Effector memory CD4-positive, alpha-beta T cell (primary cell): ENCODE measurements around the gene COBL.

Source experiments
- DNase-seq, 3 donors: peaks; one replicate each; pipeline ENCODE4 v3.0.0-alpha.2; 2020
- H3K27ac ChIP-seq: 2 replicates; pipeline ENCODE4 v1.7.0; 2013; ENCODE audit warnings: mild to moderate bottlenecking, low read length, moderate library complexity; ENCODE audit not compliant: insufficient read depth, poor library complexity, severe bottlenecking
- H3K27me3 ChIP-seq: replicated peaks from 2 replicates; pipeline ENCODE4 v1.7.0; 2013; ENCODE audit warnings: mild to moderate bottlenecking, low read length; ENCODE audit not compliant: insufficient read depth, control insufficient read depth, poor library complexity, severe bottlenecking
- H3K36me3 ChIP-seq: 2 replicates; pipeline ENCODE4 v1.7.0; 2013; ENCODE audit warnings: mild to moderate bottlenecking, low read length, moderate library complexity; ENCODE audit not compliant: control insufficient read depth, insufficient read depth
- H3K4me1 ChIP-seq: 2 replicates; pipeline ENCODE4 v1.7.0; 2013; ENCODE audit warnings: low read length, mild to moderate bottlenecking; ENCODE audit not compliant: control insufficient read depth, insufficient read depth, poor library complexity, severe bottlenecking
- H3K4me3 ChIP-seq: 2 replicates; pipeline ENCODE4 v1.7.0; 2013; ENCODE audit warnings: low read length, low read depth, mild to moderate bottlenecking; ENCODE audit not compliant: insufficient read depth, poor library complexity, severe bottlenecking
- H3K9me3 ChIP-seq: 2 replicates; pipeline ENCODE4 v1.7.0; 2013; ENCODE audit warnings: mild to moderate bottlenecking, low read length, moderate library complexity; ENCODE audit not compliant: control insufficient read depth

The COBL gene

GRCh38 chr7:51015581-51015980 is 301.0 kb downstream of the COBL start:
- Histone ChIP-seq H3K36me3 (no peaks in the 10 kb centered on the region), H3K9me3 (no peaks in the 10 kb centered on the region), H3K4me1 (no peaks in the 10 kb centered on the region), H3K4me3 (no peak overlapping the region), H3K27ac (no peak overlapping the region), H3K27me3 (no peaks in the 10 kb centered on the region)
- no peak for DNase-seq

DNA sequence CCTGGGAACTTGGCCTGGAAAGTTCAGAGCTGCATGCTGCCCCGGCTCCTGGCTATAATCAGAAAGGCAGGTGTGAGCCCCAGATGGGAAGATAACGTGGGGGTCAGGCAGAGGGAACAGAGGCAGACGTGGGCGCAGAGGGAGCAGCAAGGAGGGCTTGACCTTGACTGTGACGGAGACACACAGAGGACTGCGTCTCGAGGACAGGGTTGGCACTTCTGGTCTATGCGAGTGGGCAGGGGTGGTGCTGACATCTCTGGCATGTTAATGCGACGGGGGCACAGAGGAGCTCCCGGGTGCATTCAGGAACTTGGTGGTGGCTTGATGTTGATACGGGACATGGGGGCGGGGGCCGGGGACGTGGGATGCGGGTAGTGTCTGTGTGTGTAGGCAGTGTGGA is 301.8 kb downstream of the COBL start:
- H3K27me3 ChIP-seq, result no peaks in the 10 kb centered on the region
- H3K27ac ChIP-seq, result no peak overlapping the region
- no peak for DNase-seq
- no peaks in the 10 kb centered on the region for H3K9me3 ChIP-seq
- H3K4me1 ChIP-seq, result no peaks in the 10 kb centered on the region
- H3K36me3 ChIP-seq, result no peaks in the 10 kb centered on the region
- no peak overlapping the region for H3K4me3 ChIP-seq

DNA sequence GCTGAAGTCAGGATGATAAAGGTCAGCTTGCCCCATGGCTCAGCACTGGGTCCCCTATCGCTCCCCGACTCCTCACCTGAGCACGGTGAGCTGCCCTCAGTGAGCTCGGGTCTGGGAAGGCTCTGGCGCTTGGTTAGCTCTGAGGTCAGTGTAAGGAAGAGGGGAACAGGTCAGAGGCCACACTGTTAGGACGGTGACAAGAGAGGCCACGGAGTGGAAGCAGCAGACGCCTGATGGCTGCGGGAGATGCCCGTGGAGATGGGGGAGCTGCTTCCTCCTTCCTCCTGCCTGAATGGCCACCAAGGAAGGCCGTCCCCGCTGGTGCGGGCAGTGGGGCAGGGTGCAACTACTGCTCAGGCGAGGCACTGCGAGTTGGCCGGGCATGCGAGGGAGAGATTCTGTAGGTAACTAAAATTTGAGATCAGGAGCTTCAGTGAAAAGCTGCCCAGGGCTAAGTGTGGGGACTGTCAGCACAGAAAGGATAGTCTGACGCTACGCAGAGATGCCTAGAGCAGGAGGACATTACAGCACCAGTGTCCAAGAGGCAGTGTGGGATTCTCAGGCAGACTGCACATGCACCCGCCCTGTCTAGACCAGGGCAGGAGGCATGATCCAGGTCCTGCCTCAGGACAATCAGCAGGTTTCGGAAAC is 302.6 kb downstream of the COBL start:
- Histone ChIP-seq H3K4me1 (no peaks in the 10 kb centered on the region), H3K4me3 (no peak overlapping the region), H3K27ac (no peak overlapping the region), H3K27me3 (no peaks in the 10 kb centered on the region), H3K36me3 (no peaks in the 10 kb centered on the region), H3K9me3 (no peaks in the 10 kb centered on the region)
- DNase-seq, result no peak

DNA sequence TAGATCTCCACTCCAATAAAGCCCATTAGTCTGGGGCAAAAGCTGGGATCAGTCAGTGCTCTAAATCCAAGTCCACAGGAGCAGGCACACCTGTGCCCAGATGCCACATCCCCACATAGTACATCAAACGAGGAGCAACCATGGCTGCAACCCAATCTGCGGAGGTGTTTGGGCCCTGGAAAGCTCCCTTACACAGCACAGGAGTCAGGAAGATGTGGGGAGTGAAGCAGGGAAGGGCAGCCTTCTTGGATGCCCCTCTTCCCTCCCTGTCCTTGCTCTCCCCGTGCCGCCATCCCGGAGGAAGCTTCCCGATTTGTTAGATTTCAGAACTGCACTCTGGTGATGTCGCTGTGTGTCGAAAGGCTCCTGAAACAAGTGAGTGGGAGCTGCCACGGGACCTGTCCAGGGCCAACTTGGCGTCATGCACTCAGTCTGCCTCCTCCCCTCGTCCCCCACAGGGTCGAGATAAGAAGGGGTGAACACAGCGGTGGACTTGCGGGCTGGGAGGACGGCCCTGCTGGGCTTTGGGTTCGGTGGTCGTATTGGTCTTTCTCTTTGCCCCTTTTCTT is 303.3 kb downstream of the COBL start:
- Histone ChIP-seq H3K36me3 (no peaks in the 10 kb centered on the region), H3K4me1 (no peaks in the 10 kb centered on the region), H3K27me3 (no peaks in the 10 kb centered on the region), H3K9me3 (no peaks in the 10 kb centered on the region), H3K27ac (no peak overlapping the region), H3K4me3 (no peak overlapping the region)
- no peak for DNase-seq

DNA sequence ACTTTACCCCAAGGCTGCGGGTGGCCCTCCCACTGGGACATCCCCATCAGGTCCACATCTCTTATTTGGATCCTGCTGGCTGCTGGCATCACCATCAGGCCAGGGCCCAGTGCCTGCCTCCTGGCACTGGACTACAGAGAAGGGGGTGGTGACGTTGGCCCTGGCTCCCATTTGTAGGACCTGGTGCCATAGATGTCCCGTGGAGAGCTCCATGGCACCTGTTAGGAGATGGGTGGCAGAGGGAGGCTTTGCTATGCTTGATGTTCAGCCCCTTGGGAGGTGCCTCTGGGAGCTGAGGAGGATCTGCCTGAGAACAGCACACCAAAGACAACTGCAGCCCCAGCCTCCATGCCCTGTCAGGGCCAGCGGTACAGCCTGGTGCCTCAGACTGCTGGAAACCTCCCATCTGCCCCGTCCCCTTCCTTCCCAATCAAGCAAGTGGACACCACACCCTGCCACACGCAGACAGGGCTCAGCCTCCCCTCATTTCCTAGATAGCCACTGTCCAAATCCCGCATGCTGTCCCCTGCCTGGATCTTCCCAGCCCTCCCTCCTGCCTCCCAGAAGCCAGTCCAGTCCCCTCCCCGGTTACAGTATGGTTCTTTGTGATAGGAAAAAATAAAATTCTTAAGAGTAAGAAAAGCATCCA is 303.9 kb downstream of the COBL start:
- Histone ChIP-seq H3K27ac (no peak overlapping the region), H3K4me1 (no peaks in the 10 kb centered on the region), H3K4me3 (no peak overlapping the region), H3K9me3 (no peaks in the 10 kb centered on the region), H3K36me3 (no peaks in the 10 kb centered on the region), H3K27me3 (no peaks in the 10 kb centered on the region)
- DNase-seq, result no peak

GRCh38 chr7:51011710-51012350 is 304.8 kb downstream of the COBL start:
- H3K4me3 ChIP-seq, result no peak overlapping the region
- no peak overlapping the region for H3K27ac ChIP-seq
- no peaks in the 10 kb centered on the region for H3K9me3 ChIP-seq
- no peak for DNase-seq
- no peaks in the 10 kb centered on the region for H3K36me3 ChIP-seq
- no peaks in the 10 kb centered on the region for H3K4me1 ChIP-seq
- H3K27me3 ChIP-seq, result no peaks in the 10 kb centered on the region

- DNase-seq, result no peak
- Histone ChIP-seq H3K27me3 (no peaks in the 10 kb centered on the region), H3K9me3 (no peaks in the 10 kb centered on the region), H3K4me3 (no peak overlapping the region), H3K4me1 (no peaks in the 10 kb centered on the region), H3K36me3 (no peaks in the 10 kb centered on the region), H3K27ac (no peak overlapping the region)
Measured at GRCh38 chr7:51010534-51010933, 306.1 kb downstream of the COBL start.

DNA sequence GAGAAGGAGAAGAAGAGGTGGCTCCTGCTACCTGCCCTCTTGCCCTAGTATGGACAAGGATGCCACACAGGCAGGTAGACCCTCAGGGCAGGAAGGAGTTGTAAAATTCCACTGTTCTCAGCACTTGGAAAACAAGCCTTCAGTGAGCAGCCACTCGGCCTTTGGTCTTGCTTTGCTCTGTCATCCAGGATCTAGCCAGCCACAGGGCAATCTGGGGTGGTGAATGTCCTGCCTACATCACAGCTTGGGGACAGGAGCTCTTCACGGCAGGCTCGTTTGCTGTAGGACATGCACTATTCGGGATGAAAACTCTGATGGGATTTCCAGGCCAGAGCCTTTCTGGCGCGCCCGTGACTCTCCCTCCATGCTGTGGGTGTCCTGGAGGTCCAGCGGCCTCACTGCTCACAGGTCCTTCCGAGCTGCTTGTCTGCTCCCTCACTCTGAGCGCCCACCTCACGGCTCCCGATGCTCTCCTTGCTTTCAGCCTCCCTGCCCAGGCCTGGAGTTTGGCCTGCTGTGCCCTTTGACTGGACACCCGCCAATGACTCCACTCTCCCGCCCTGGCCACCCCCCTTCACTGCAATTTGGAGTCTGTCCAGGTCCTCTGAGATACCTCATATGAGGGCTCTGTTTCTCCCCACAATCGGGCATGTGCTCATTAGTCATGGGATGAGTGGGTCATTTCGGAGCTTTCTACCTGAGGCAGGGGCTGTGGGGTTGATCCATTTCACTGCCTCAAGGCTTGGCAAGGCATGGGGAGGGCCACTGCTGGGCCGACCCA is 306.7 kb downstream of the COBL start:
- H3K9me3 ChIP-seq, result no peaks in the 10 kb centered on the region
- no peak for DNase-seq
- no peak overlapping the region for H3K27ac ChIP-seq
- H3K4me1 ChIP-seq, result no peaks in the 10 kb centered on the region
- H3K27me3 ChIP-seq, result no peaks in the 10 kb centered on the region
- no peak overlapping the region for H3K4me3 ChIP-seq
- no peaks in the 10 kb centered on the region for H3K36me3 ChIP-seq

GRCh38 chr7:51007551-51008505 is 308.8 kb downstream of the COBL start:
- H3K27ac ChIP-seq, result no peak overlapping the region
- H3K27me3 ChIP-seq, result no peaks in the 10 kb centered on the region
- H3K4me1 ChIP-seq, result no peaks in the 10 kb centered on the region
- no peaks in the 10 kb centered on the region for H3K36me3 ChIP-seq
- no peak for DNase-seq
- no peak overlapping the region for H3K4me3 ChIP-seq
- H3K9me3 ChIP-seq, result no peaks in the 10 kb centered on the region
